HG03045 (cell line): Measurements from ENCODE around the gene FNDC5.

Experiments used
- ATAC-seq: cut with Tn5 transposase; IDR thresholded peaks from one replicate; pipeline ENCODE4 v1.9.1; 2021; ENCODE audit warnings: mild to moderate bottlenecking, moderate library complexity; ENCODE audit not compliant: unreplicated experiment

Gene FNDC5

GRCh38 chr1:32897082-32898049 is 26.7 kb upstream of the FNDC5 start:
- no peak for ATAC-seq

- no peak for ATAC-seq
Observed at GRCh38 chr1:32896451-32896850, 25.7 kb upstream of the FNDC5 start.

GRCh38 chr1:32895325-32896215 is 24.9 kb upstream of the FNDC5 start:
- ATAC-seq = no peak

GRCh38 chr1:32894681-32895080 is 24.0 kb upstream of the FNDC5 start:
- no peak for ATAC-seq

- ATAC-seq = no peak
Observed at GRCh38 chr1:32894019-32894600, 23.4 kb upstream of the FNDC5 start.

GRCh38 chr1:32893198-32894018 is 22.7 kb upstream of the FNDC5 start:
- ATAC-seq = no peak

GRCh38 chr1:32892368-32893197 is 21.9 kb upstream of the FNDC5 start:
- no peak for ATAC-seq

- ATAC-seq = no peak
Observed at GRCh38 chr1:32891630-32892029, 20.9 kb upstream of the FNDC5 start.

- no peak for ATAC-seq
Observed at GRCh38 chr1:32891241-32891570, 20.5 kb upstream of the FNDC5 start.

GRCh38 chr1:32890516-32891240 is 20.0 kb upstream of the FNDC5 start:
- no peak for ATAC-seq

GRCh38 chr1:32889731-32890278 is 19.1 kb upstream of the FNDC5 start:
- no peak for ATAC-seq

GRCh38 chr1:32888677-32889420 is 18.1 kb upstream of the FNDC5 start:
- ATAC-seq = no peak

GRCh38 chr1:32888134-32888533 is 17.4 kb upstream of the FNDC5 start:
- ATAC-seq = no peak

- ATAC-seq = no peak
Observed at GRCh38 chr1:32887623-32888022, 16.9 kb upstream of the FNDC5 start.

- ATAC-seq = no peak
Observed at GRCh38 chr1:32886828-32887414, 16.2 kb upstream of the FNDC5 start.

GRCh38 chr1:32886004-32886827 is 15.5 kb upstream of the FNDC5 start, which contains the start of gene HPCA:
Gene HPCA (plus strand): TSS chr1:32886491. CDS start chr1:32888899, 2,408 bp downstream.
- ATAC-seq = no peak

- ATAC-seq = no peak
Observed at GRCh38 chr1:32885676-32886003, 14.9 kb upstream of the FNDC5 start.
